ENCODE measurements around the gene TMEM52. TPM values are rescaled to one million over a fixed set of nuclear protein-coding genes. Genes with fewer than 3 reads are reported as not detected.
A peak's percentile ranks its signal among the peaks of the same experiment; 100 is the strongest.

TMEM52 gene
- total and polyA plus RNA-seq, 9 of the 15 experiments (the other 6 are each of a cell fraction or from before 2014, with no cell fraction given), result 0.37 to 22.5 (median 6.8) TPM

DNA sequence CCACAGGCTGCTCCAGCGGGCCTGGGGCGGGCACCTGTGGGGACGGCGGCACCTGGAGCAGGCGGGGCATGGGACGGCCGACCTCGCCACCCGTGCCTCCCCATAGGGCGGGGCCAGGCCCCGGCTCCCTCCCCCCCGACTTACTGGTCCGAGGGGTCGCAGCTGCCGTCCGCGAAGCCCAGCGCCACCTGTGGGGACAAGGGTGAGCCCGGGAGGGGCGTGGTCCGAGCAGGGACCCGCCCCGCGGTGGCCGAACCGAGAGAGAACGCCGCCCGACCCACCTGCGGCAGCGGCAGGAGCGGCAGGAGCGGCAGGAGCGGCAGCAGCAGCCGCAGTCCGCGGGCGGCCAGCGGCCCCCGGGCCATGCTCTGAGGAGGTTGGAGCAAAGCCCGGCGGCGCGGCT, at the start of gene TMEM52 (continued):
- TF ChIP-seq BRF1 (IDR thresholded peaks at IDR 0.05; ENCODE audit: borderline replicate concordance, extremely low read depth, insufficient read length) (no peak), RBM34 (IDR thresholded peaks at IDR 0.05; ENCODE audit: borderline replicate concordance, insufficient read depth, low read length) (no peak), SETDB1 (IDR thresholded peaks at IDR 0.05; ENCODE audit: low read length) (no peak), KLF16 (IDR thresholded peaks at IDR 0.05) (no peak), XRCC3 (IDR thresholded peaks at IDR 0.05) (no peak), POLR2AphosphoS5 (IDR thresholded peaks at IDR 0.05; ENCODE audit: control insufficient read depth, insufficient read depth, low read depth, low read length) (peak; percentile 41; the same call in 1 of the 2 replicates), KLF13 (tag; IDR thresholded peaks at IDR 0.05; ENCODE audit: borderline replicate concordance, low read depth) (0 out of 2 replicates have a peak, but pooled peaks have one; percentile 50), CXXC5 (CRISPR knock-in tag; IDR thresholded peaks at IDR 0.05) (no peak), ZFX (CRISPR knock-in tag; IDR thresholded peaks at IDR 0.05) (peak; percentile 42; the same call in 1 of the 2 replicates), RB1 (IDR thresholded peaks at IDR 0.05; ENCODE audit: low read depth) (no peak)
- TF ChIP-seq, protein P1, sequence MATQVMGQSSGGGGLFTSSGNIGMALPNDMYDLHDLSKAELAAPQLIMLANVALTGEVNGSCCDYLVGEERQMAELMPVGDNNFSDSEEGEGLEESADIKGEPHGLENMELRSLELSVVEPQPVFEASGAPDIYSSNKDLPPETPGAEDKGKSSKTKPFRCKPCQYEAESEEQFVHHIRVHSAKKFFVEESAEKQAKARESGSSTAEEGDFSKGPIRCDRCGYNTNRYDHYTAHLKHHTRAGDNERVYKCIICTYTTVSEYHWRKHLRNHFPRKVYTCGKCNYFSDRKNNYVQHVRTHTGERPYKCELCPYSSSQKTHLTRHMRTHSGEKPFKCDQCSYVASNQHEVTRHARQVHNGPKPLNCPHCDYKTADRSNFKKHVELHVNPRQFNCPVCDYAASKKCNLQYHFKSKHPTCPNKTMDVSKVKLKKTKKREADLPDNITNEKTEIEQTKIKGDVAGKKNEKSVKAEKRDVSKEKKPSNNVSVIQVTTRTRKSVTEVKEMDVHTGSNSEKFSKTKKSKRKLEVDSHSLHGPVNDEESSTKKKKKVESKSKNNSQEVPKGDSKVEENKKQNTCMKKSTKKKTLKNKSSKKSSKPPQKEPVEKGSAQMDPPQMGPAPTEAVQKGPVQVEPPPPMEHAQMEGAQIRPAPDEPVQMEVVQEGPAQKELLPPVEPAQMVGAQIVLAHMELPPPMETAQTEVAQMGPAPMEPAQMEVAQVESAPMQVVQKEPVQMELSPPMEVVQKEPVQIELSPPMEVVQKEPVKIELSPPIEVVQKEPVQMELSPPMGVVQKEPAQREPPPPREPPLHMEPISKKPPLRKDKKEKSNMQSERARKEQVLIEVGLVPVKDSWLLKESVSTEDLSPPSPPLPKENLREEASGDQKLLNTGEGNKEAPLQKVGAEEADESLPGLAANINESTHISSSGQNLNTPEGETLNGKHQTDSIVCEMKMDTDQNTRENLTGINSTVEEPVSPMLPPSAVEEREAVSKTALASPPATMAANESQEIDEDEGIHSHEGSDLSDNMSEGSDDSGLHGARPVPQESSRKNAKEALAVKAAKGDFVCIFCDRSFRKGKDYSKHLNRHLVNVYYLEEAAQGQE (IDR thresholded peaks at IDR 0.05; ENCODE audit: borderline replicate concordance), result no peak; the same call in 1 of the 2 replicates
- TF ChIP-seq, protein P1 (CRISPR knock-in tag; IDR thresholded peaks at IDR 0.05; ENCODE audit: low read depth), result peak; percentile 70; the same call in 1 of the 2 replicates
- TF ChIP-seq, protein P2, sequence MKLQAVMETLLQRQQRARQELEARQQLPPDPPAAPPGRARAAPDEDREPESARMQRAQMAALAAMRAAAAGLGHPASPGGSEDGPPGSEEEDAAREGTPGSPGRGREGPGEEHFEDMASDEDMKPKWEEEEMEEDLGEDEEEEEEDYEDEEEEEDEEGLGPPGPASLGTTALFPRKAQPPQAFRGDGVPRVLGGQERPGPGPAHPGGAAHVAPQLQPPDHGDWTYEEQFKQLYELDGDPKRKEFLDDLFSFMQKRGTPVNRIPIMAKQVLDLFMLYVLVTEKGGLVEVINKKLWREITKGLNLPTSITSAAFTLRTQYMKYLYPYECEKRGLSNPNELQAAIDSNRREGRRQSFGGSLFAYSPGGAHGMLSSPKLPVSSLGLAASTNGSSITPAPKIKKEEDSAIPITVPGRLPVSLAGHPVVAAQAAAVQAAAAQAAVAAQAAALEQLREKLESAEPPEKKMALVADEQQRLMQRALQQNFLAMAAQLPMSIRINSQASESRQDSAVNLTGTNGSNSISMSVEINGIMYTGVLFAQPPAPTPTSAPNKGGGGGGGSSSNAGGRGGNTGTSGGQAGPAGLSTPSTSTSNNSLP (IDR thresholded peaks at IDR 0.05; ENCODE audit: borderline replicate concordance, low read depth, low read length), result no peak
- TF ChIP-seq, protein P3, sequence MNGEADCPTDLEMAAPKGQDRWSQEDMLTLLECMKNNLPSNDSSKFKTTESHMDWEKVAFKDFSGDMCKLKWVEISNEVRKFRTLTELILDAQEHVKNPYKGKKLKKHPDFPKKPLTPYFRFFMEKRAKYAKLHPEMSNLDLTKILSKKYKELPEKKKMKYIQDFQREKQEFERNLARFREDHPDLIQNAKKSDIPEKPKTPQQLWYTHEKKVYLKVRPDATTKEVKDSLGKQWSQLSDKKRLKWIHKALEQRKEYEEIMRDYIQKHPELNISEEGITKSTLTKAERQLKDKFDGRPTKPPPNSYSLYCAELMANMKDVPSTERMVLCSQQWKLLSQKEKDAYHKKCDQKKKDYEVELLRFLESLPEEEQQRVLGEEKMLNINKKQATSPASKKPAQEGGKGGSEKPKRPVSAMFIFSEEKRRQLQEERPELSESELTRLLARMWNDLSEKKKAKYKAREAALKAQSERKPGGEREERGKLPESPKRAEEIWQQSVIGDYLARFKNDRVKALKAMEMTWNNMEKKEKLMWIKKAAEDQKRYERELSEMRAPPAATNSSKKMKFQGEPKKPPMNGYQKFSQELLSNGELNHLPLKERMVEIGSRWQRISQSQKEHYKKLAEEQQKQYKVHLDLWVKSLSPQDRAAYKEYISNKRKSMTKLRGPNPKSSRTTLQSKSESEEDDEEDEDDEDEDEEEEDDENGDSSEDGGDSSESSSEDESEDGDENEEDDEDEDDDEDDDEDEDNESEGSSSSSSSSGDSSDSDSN (IDR thresholded peaks at IDR 0.05; ENCODE audit: borderline replicate concordance in 1 of 2, low read depth in 2 of 2, low read length in 2 of 2), result peak; percentile 65 to 87; a peak in 3 of 4 replicates

Data from K562 (cell line).